Activated CD4-positive, alpha-beta T cell treated with anti-CD3 and anti-CD28 coated beads, Interleukin-2, amount 50 U/mL, for 24 hours (primary cell): Measurements from ENCODE around the gene UNC93B1.
A peak's percentile ranks its signal among the peaks of the same experiment; 100 is the strongest.
"Not testable (repeated sequence)": the region's sequence is repeated elsewhere in the genome, so short reads cannot be mapped to it uniquely, and the experiment has no call there.

ENCODE experiments used
- DNase-seq, 2 donors: peaks; one replicate each; pipeline ENCODE4 v3.0.0-alpha.2; 2020; ENCODE audit warnings: low read depth in 1 of 2, low spot score in 1 of 2

The UNC93B1 gene

GRCh38 chr11:67994387-67994786, 9.5 kb downstream of the UNC93B1 start:
- not testable (repeated sequence) for DNase-seq

- peak in 1 of 2 donors; percentile 23 for DNase-seq
Observed at GRCh38 chr11:67993821-67994220, 10.1 kb downstream of the UNC93B1 start.

GRCh38 chr11:67991347-67992121, 12.4 kb downstream of the UNC93B1 start:
- not testable (repeated sequence) for DNase-seq

- not testable (repeated sequence) for DNase-seq
Observed at GRCh38 chr11:67990546-67991346, 13.2 kb downstream of the UNC93B1 start.

- DNase-seq, result not testable (repeated sequence)
Observed at GRCh38 chr11:67985302-67985701, 18.6 kb downstream of the UNC93B1 start.

- no peak for DNase-seq
Observed at GRCh38 chr11:67983951-67984350, 19.9 kb downstream of the UNC93B1 start.

GRCh38 chr11:67982255-67982857, 21.5 kb downstream of the UNC93B1 start:
- DNase-seq, result not testable (repeated sequence)

GRCh38 chr11:67981226-67981625, 22.7 kb downstream of the UNC93B1 start:
- not testable (repeated sequence) for DNase-seq

GRCh38 chr11:67978766-67979418, 25.0 kb downstream of the UNC93B1 start:
- not testable (repeated sequence) for DNase-seq

GRCh38 chr11:67974746-67975145, 29.2 kb downstream of the UNC93B1 start:
- DNase-seq, result not testable (repeated sequence)

- DNase-seq, result not testable (repeated sequence)
Observed at GRCh38 chr11:67965830-67966348, 38.0 kb downstream of the UNC93B1 start.

GRCh38 chr11:67964746-67965145, 39.2 kb downstream of the UNC93B1 start:
- not testable (repeated sequence) for DNase-seq

- DNase-seq, result not testable (repeated sequence)
Observed at GRCh38 chr11:67963879-67964278, 40.0 kb downstream of the UNC93B1 start.

- DNase-seq, result not testable (repeated sequence)
Observed at GRCh38 chr11:67963217-67963616, 40.7 kb downstream of the UNC93B1 start.

- not testable (repeated sequence) for DNase-seq
Observed at GRCh38 chr11:67956236-67956635, 47.7 kb downstream of the UNC93B1 start.

- peak; percentile 52 to 73 for DNase-seq
Observed at GRCh38 chr11:67955461-67956007, 48.4 kb downstream of the UNC93B1 start.

- DNase-seq, result not testable (repeated sequence)
Observed at GRCh38 chr11:67954971-67955370, 48.9 kb downstream of the UNC93B1 start.

GRCh38 chr11:67954251-67954650, 49.6 kb downstream of the UNC93B1 start:
- not testable (repeated sequence) for DNase-seq

- not testable (repeated sequence) for DNase-seq
Observed at GRCh38 chr11:67950705-67951104, 53.2 kb downstream of the UNC93B1 start.

GRCh38 chr11:67947785-67948184, 56.1 kb downstream of the UNC93B1 start:
- not testable (repeated sequence) for DNase-seq
